HTR-8/SVneo (cell line): ENCODE measurements around the gene SPATA6L.
A peak's percentile ranks its signal among the peaks of the same experiment; 100 is the strongest.
"Not testable (repeated sequence)": the region's sequence is repeated elsewhere in the genome, so short reads cannot be mapped to it uniquely, and the experiment has no call there.

Experiments
- DNase-seq: peaks from one replicate; pipeline ENCODE4 v3.0.0; 2011; ENCODE audit warnings: low spot score, mixed read lengths; ENCODE audit not compliant: insufficient read length
- FAIRE-seq: peaks from 2 replicates; lab custom pipeline; 2011; peaks lifted over from hg19 to GRCh38; lab: Jason Lieb, UNC

SPATA6L gene

DNA sequence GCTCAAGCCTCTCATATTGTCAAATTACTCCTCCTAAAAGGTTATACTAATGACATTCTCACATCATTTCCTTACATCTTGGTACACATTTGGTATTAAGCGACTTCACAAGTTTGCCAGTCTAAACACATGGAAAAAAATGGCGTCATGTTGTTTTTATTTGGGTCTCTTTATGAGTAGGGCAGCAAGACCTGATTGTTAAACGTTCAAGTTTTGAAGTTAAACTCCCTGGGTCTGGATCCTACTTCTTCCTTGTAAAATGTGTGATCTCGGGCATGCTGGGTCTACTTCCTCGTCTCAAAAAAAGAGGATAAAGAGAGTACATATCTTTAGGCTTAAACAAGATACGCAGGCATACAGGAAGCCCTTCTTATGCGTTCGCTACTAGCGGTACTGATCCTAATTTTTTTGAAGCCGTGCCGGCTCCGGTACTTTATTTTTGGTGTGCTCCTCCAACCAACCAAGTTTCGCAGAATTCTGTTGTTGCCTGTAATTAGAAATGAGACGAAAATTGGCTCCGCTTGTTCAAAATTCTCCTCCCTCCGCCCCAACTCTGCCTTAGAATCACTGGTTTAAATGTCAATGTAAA, 12.5 kb upstream of the SPATA6L start:
- FAIRE-seq (no peak), DNase-seq (no peak)

DNA sequence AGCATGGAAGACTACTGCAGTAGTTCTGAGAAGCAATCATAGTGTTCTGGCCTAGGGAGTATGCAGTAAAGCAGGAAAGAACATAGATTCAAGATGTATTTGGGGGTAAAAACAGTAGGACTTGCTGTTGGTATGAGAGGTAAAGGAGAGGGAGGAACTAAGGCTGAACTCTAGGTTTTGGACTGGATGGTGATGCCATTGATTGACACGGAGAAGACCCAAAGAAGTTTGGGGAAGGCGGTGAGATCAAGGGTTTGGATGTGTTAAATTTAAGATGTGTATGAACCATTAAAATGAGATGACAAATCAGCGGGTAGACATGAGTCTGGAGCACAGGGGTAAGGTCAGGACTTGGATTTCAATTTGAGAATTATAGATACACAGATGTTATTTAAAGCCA, 11.1 kb upstream of the SPATA6L start:
- no peak for FAIRE-seq
- no peak for DNase-seq

DNA sequence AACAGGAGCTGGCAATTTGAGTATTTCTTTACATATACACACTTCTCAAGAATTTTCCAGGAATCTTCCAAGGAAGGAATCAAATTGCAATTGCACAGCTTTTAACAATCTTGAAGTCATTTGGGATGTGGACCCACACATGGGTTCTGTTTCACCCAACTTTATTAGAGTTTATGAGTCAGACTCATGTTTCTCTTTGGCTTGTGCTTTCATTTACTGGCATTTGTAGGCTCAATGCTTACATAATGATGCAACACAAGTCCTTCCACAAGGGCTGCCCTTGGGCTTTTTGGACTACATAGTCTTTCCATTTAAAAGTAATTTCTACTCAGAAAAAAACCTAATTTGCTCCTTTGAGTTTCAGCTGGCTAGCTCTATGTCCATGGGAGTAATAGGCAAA, 8.5 kb upstream of the SPATA6L start:
- DNase-seq, result peak; percentile 40

DNA sequence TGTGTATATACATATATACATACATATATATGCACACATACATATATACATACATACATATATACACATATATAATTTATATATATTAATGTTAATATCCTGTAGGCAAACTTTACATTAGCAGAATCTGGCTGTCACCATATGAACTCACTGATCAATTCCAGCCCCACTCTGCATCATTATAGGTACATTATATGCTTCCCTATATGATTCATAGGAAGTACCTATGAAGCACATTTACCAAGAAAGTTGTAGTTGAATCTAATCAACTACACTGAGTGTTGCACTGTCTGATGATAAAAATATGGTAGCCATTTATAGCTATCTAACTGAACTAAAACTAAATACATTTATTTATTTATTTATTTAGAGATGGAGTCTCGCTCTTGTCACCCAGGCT, 5.5 kb upstream of the SPATA6L start:
- no peak for FAIRE-seq
- no peak for DNase-seq

More for the DNA sequence above, 8.5 kb upstream of the SPATA6L start:
- no peak for FAIRE-seq

DNA sequence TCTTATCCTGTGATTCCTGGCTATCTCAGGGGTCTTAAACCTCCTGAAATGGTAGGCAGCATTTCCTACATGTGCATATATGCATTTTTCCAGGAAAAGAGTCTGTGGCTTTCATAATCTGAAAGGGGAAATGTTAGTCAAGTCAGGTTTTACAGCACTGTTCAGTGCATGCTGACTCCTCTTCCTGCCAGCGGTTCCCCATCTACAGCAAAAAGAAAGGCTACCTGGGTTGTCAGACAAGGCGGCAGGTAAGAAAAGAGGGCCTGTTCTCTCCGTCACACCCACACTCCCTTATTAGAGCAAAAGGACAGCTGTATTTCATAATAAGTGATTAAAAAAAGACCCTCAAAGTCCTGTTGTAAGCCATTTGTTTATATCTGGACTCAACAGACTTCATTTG, 4.3 kb upstream of the SPATA6L start:
- DNase-seq, result no peak
- no peak for FAIRE-seq

DNA sequence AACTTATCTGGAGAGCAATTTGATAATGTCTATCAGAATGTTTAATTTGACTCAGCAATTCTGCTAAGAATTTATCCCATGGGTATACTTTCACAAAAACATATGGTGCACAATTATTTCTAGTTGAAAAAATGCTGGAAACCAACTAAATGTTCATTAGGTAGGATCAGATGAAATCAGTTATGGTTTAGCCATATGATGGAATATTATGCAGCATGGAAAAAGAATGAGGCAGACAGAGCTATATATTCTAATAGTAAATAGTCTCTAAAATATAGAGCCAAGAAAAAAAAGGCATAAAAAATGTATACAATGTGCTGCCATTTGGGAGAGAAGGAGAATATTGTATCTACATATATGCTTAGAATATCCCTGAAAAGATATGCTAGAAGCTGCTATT, 3.6 kb upstream of the SPATA6L start:
- FAIRE-seq, result no peak
- no peak for DNase-seq

DNA sequence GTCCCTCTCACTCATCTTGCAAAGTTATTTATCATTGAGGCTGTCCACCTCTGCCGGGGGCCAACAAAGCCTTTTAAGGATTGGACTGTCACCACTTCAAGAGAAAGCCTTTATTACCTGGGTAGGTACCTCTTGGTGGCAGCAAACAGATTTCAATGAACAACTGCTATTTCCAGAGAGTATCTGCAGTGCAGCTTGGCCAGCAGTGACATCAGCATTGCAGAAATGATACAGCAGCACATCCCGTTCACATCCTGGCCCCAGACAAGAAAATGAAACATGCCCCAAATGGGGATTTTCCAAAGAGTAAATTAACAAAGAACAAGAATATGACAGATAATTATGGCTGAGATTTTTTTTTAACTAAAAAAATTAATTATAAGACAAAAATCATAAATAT, 2.3 kb upstream of the SPATA6L start:
- FAIRE-seq (no peak), DNase-seq (no peak)

DNA sequence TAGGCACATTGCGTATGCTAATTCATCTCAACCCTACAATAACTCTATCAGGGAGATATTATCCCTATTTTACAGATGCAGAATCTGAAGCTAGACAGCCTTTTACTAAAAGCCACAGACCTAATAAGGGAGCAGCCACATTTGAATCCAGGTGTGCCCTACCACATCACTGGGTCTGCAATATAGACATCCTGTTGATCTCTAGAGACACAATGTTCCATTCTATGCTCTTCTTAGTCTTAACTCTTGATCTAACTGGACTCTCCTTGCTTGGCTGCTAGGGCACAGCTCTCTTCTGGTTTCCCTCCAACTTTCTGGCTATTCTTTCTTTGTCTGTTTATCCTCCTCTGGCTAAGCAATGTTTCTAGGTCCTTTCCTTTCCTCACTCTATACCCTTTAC, 1.4 kb upstream of the SPATA6L start:
- FAIRE-seq (no peak), DNase-seq (no peak)

DNA sequence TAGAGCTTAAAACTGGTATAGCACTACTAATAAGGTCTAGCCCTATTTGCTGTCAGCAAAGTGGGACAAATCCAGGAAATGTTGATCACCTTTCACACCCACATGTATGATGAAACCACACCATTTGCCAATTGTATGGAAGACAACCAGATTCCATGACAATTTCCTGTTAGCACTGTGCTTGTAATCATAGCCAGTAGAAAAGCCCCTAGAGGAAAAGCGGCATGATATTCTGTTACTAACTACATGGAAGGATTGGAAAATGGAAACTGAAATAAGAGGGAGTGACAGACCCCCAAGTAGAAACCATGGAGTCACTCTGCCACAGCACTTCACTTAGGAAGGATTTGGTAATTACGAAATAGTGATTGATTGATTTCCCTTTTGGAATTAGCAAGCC, 923 bp downstream of the SPATA6L start:
- FAIRE-seq, result peak; percentile 28

DNA sequence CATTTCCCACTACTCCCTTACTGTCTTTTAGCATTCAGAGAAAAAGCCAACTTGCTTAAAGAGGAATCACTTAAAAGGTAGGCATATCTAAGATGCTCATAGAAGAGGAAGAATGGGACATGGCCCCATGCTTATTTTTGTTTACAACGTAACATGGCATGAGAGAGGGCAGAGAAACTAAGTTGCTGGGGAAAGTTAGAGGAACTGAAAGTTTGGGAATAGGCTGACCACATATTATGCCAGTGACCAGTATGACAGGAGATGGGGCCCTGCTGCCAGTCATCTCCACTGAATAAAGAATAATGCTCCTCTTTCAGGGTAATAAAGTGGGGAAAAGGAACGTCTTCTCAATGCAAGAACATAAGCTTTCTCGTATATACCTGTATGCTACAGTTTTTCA, 2.3 kb downstream of the SPATA6L start:
- FAIRE-seq, result no peak
- DNase-seq, result no peak

More for the DNA sequence above, 923 bp downstream of the SPATA6L start:
- no peak for DNase-seq

DNA sequence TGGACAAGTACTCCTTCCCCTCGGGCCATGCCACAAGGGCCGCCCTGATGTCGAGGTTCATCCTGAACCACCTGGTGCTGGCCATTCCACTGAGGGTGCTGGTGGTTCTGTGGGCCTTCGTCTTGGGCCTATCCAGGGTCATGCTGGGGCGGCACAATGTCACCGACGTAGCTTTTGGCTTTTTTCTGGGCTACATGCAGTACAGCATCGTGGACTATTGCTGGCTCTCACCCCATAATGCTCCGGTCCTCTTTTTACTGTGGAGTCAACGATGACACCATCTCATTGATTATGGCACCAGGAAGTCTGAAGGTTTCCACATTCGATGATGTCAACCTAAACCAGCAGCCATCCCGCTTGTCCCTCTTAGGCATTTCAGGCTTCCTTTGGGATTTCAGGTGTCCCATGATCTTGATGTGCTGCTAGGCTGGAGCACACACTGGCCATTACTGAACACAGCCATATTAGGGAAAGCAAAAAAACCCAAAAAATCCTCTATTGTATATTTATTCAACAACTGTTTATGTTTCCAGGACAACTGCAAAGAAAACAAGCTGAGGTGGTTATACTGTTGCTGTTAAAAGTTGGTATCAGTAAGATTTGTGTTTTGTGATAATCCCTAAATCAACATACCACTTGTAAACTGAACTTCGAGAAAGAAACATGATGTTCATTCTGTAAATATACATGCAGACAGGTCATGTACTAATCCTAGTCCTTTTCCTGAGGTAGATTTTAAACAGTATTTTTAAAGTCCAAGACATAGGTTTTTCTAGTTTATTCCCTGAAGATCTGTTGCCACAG, 3.1 kb downstream of the SPATA6L start:
- no peak for FAIRE-seq
- DNase-seq, result no peak

DNA sequence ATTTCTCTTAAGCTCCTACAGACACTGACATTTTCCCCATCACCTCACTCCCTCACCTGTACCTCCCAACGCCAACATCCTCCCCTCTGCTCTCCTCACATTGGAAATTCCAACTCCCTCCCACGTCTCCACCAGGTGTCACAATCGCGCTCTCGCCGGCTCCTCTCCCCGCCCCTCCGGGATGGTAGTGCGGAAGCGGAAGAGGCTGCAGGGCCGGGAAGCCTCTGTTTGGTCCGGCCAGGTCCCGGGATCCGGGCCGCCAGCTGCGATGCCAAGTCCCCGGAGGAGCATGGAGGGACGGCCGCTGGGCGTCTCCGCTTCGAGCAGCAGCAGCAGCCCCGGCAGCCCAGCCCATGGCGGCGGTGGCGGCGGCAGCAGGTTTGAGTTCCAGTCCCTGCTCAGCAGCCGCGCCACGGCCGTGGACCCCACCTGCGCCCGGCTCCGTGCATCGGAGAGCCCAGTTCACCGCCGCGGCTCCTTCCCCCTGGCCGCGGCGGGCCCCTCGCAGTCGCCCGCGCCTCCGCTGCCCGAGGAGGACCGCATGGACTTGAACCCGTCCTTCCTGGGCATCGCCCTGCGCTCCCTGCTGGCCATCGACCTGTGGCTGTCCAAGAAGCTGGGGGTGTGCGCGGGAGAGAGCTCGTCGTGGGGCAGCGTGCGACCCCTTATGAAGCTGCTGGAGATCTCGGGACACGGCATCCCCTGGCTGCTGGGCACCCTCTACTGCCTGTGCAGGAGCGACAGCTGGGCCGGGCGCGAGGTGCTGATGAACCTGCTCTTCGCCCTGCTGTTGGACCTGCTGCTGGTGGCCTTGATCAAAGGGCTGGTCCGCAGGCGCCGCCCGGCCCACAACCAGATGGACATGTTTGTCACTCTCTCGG, 3.9 kb downstream of the SPATA6L start, which contains the start of gene PLPP6:
PLPP6 (plus strand) TSS at position 187 of the 881 bp plus-strand sequence; CDS start at position 269, 82 bp downstream.
- peak; percentile 81 for DNase-seq
- no peak for FAIRE-seq

DNA sequence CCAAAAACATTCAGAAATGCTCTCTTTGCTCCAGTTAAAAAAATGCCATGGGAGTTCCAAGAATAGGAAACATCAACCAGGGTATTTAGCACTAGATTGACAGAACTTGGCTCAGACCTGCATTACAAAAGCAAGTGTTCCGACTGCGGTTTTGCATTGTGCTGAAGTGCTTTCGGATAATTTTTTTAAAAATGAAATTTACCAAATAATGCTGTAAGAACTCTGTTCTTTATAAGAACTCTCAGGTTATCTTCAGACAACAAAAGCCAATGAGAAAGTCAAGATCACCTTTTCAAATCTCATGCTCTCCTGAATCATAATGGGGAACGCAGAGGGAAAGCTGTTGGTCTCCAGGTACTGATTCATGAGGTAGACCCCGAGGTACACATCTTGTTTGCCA, 4.7 kb downstream of the SPATA6L start:
- FAIRE-seq, result no peak

DNA sequence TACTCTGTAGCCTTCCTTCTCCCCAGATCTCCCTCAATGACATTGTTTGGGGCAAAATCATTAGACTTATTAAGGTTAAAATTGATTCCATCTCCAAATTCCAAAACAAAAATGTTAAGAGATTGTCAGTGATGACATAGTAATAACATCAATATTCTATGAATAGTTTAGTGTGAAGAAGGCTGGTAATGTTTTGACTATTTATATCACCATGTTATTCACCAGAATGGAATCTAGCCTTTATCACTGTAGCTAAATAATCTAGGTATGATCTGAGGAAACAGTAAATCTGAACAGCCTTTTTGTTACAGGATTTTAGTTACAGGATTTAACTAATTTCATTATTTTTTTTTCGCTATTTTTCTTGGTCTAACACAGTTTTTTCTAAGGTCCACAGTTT, 5.1 kb downstream of the SPATA6L start:
- FAIRE-seq (no peak), DNase-seq (no peak)

More for the DNA sequence above, 4.7 kb downstream of the SPATA6L start:
- DNase-seq, result no peak

DNA sequence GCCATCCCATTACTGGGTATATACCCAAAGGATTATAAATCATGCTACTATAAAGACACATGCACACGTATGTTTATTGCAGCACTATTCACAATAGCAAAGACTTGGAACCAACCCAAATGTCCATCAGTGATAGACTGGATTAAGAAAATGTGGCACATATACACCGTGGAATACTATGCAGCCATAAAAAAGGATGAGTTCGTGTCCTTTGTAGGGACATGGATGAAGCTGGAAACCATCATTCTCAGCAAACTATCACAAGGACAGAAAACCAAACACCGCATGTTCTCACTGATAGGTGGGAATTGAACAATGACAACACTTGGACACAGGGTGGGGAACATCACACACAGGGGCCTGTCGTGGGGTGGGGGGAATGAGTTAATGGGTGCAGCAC, 5.6 kb downstream of the SPATA6L start:
- not testable (repeated sequence) for FAIRE-seq, DNase-seq

DNA sequence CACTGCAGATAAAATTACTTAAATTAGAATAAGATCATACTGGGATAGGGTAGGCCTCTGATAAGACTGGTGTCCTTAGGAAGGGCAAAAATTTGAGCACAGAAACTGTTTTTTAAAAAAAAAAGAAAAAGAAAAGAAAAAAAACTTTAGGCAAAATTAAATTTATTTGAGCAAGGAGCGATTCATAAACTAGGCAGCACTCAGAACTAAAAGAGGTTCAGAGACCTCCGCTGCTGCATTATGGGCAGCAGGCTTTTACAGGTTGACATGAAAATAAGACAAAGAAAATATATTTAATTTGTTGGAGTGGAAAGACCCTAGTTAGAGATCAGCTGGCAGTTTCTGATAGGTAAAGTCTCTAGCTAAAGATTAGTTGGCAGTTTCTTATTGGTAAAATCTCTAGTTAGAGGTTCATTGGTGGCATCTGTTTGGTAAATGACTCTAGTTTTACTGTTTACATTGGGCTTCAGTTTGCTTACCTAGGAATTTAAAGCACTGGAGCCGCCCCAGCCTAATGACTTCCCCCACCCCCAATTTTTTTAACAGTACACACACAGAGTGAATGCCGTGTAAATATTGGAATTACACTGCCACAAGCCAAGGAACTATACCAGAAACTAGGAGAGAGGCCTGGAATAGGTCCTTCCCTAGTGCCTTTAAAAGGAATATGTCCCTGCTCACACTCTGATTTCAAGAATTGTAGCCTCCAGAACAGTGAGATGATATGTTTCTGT, 8.7 kb downstream of the SPATA6L start:
- DNase-seq (no peak), FAIRE-seq (no peak)

DNA sequence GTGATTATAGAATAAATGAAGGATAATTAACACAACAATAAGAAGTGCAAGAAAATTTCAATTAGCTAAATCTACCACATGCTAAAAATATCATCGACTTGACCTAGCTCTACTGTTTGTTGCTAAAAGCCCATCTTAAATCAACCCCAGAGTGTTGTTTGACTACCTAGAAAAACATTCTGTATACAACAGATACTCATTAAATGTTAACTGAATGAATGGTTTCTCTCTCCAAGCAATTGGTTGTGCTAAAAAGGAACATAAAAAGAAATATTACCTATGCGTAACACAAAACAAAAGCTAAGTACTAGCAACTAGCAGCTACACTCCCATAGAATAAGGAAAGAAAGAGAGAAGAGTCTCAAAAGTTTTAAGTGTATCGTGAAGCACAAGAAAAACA, 9.7 kb downstream of the SPATA6L start:
- DNase-seq, result no peak
- FAIRE-seq, result no peak

DNA sequence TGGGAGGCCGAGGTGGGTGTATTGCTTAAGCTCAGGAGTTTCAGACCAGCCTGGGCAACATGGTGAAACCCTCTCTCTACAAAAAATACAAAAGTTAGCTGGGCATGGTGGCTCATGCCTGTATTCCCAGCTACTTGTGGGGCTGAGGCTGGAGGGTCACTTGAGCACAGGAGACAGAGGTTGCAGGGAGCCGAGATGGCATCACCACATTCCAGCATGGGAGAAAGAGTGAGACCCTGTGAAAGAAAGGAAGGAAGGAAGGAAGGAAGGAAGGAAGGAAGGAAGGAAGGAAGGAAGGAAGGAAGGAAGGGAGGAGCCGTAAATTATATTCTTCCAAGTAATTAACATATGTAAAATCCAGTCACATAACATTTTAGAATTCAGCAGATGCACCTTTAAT, 10.1 kb downstream of the SPATA6L start:
- FAIRE-seq, DNase-seq: not testable (repeated sequence)

DNA sequence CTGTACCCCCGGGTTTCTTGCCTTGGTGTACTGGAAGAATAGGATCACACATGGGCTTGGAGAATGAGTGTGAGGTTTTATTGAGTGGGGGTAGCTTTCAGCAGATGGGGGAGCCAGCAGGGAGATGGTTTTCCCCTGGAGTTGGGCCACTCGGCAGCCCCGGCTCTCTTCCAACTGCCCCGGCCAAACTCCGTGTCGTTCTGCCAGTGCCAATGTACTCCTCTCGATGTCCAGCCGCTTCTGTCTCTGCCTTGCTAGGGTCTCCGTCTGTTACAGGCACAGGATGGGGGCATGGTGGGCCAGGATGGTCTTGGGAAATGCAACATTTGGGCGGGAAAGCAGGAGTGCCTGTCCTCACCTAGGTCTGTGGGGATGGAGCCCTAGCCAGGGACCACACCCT, 11.7 kb downstream of the SPATA6L start:
- FAIRE-seq, result no peak
- no peak for DNase-seq

DNA sequence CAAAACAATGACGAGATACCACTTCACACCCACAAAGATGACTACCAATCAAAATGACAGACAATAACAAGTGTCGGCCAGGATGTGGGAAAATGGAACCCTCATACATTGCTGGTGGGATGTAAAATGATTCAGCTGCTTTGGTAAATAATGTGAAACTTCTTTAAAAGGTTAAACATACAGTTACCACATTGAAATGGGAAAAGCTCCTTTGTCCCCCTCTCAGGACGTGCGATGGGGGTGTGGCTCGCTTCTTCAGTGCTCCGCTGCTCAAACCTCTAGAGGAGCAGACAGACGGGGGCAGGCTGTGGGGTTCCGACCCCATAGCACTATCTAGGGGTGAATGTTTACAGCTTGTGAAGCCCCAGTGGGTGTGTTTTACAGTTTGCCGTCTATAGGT, 12.2 kb downstream of the SPATA6L start:
- no peak for DNase-seq

More for the DNA sequence above, 12.2 kb downstream of the SPATA6L start:
- no peak for FAIRE-seq
